Right lobe of liver (tissue), 4 donors: ENCODE results near the gene PTEN.

ENCODE experiments used
- POLR2A ChIP-seq: fragments of 450-650 bp; IDR thresholded peaks from one replicate; pipeline ENCODE4 v1.6.1; 2017; ENCODE audit warnings: antibody characterized with exemption, mild to moderate bottlenecking
- TF ChIP-seq, protein P1 (sequence below), 4 donors: fragments of 200-600 bp in 3 of 4; fragments of 450-650 bp in 1 of 4; IDR thresholded peaks; one replicate each; pipeline versions ENCODE4 v1.5.1 to v1.8.0; 2016 to 2022; ENCODE audit warnings: antibody characterized with exemption in 4 of 4, mild to moderate bottlenecking in 2 of 4
- donor health status: DM: no; HTN: no; CAD: no.
- donor health status: DM: no; HTN: no; CAD: no.
- donor health status: DM: no; HTN: yes; CAD: no.

DNA sequence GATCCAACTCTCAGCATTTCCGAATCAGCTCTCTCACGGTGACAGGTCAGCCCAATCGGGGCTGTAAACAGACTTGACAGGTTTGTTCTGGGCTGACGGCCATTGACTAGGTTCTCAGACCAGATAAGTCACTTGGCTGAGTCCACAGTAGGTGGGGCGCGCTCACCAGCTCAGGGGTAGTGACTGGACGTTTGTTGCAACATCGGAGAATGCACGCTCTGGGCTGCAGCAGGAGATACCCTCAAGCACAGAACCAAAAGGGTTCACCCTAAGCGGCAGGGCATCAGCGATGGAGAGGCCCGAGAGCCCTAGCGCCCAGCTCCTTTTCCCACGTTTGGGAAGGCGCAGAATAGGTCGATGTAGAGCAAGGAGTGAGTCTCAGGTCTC, 1.9 kb upstream of the PTEN start:
- TF ChIP-seq, protein P1, sequence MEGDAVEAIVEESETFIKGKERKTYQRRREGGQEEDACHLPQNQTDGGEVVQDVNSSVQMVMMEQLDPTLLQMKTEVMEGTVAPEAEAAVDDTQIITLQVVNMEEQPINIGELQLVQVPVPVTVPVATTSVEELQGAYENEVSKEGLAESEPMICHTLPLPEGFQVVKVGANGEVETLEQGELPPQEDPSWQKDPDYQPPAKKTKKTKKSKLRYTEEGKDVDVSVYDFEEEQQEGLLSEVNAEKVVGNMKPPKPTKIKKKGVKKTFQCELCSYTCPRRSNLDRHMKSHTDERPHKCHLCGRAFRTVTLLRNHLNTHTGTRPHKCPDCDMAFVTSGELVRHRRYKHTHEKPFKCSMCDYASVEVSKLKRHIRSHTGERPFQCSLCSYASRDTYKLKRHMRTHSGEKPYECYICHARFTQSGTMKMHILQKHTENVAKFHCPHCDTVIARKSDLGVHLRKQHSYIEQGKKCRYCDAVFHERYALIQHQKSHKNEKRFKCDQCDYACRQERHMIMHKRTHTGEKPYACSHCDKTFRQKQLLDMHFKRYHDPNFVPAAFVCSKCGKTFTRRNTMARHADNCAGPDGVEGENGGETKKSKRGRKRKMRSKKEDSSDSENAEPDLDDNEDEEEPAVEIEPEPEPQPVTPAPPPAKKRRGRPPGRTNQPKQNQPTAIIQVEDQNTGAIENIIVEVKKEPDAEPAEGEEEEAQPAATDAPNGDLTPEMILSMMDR (IDR thresholded peaks at IDR 0.05), result peak in 2 of 4 donors; percentile 17 to 27
- peak; percentile 25 for TF ChIP-seq POLR2A
